OCI-LY7 (cell line): ENCODE results near the gene SLN.

ENCODE experiments used
- CTCF ChIP-seq: fragments of 200-600 bp; sonication (generic); conservative IDR thresholded peaks from 2 replicates; pipeline ENCODE4 v1.5.1; 2014; ENCODE audit warnings: mild to moderate bottlenecking, antibody characterized with exemption, low read length, moderate library complexity, mixed read lengths
- EZH2phosphoT487 ChIP-seq: fragments of 200-600 bp; sonication (generic); IDR thresholded peaks from 2 replicates; pipeline ENCODE4 v1.6.1; 2018; ENCODE audit warnings: low read depth, borderline replicate concordance, mild to moderate bottlenecking, mixed run types, antibody characterized with exemption, low read length, moderate library complexity, mixed read lengths

GRCh38 chr11:107747622-107748021, 35.8 kb upstream of the SLN start:
- TF ChIP-seq CTCF (no peak), EZH2phosphoT487 (no peak)
